HG02759 (cell line): ENCODE data around the gene ACTA1.
"Not testable (repeated sequence)": the region's sequence is repeated elsewhere in the genome, so short reads cannot be mapped to it uniquely, and the experiment has no call there.

Experiments used
- ATAC-seq: cut with Tn5 transposase; IDR thresholded peaks from one replicate; pipeline ENCODE4 v1.9.1; 2021; ENCODE audit warnings: mild to moderate bottlenecking, moderate library complexity; ENCODE audit not compliant: unreplicated experiment

The ACTA1 gene

GRCh38 chr1:229440851-229441537 is 7.1 kb upstream of the ACTA1 start:
- peak; percentile 93 for ATAC-seq

- ATAC-seq, result no peak
Measured at GRCh38 chr1:229438021-229438420, 4.1 kb upstream of the ACTA1 start.

- ATAC-seq, result no peak
Measured at GRCh38 chr1:229437443-229437842, 3.5 kb upstream of the ACTA1 start.

DNA sequence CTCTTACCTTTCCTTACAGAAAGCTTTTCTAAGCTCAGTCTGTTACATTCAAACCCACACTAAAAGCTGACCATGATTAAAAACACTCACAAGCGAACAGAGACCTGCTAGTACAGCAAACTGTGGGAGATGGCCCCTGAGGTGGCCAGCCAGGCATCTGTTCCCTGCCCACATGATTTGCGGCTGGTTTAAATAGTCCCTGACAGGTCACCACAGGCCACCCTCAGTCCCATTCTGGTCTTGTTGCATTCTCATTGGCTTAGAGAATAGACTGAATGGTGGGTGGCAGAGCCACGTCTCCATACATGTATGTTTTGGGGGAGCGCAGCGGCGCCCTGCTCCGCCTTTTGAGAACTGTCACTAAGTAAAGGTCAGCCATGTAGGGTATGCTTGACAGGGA is 2.3 kb upstream of the ACTA1 start:
- ATAC-seq, result no peak

- no peak for ATAC-seq
Measured at GRCh38 chr1:229434641-229435051, 752 bp upstream of the ACTA1 start.

DNA sequence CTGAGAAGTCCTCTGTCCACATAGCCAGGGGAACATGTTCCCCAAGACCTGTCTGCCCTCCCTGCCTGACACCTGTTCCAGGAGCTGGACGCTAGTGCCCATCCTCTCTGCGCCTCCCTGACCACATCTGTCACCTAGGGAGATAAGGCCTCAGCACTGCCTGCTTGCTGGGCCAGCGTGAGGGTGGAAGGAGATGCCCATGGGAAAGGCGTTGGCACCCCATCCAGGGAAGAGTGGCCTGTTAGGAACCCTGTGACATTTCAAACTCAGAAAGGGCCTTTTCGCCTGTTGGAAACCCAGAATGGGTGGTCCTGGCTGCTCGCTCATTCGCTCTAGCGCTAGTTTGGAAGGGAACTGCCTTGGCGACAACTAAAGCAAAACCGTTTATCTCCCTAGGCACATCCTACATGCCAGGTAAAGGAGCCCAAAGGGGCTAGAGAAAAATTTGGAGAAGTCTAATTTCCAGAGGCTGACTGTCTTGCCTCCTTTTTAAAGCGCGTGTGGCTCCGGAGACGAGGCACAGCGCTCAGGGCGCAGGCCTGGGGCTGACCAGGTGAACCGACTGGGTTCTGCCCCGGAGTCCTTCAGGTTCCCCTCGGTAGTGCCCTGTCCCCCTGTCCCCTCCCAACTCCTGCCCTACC is 410 bp downstream of the ACTA1 start:
- no peak for ATAC-seq

- ATAC-seq, result no peak
Measured at GRCh38 chr1:229432905-229433304, 989 bp downstream of the ACTA1 start.

DNA sequence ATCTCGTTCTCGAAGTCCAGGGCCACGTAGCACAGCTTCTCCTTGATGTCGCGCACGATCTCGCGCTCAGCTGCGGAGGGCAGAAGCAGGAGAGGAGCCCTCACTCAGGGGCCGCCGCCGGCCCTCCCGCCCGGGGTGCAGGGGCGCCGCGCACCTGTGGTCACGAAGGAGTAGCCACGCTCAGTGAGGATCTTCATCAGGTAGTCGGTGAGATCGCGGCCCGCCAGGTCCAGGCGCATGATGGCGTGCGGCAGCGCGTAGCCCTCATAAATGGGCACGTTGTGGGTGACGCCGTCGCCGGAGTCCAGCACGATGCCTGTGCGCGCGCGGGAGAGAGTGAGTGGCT is 1.8 kb downstream of the ACTA1 start:
- ATAC-seq, result no peak

DNA sequence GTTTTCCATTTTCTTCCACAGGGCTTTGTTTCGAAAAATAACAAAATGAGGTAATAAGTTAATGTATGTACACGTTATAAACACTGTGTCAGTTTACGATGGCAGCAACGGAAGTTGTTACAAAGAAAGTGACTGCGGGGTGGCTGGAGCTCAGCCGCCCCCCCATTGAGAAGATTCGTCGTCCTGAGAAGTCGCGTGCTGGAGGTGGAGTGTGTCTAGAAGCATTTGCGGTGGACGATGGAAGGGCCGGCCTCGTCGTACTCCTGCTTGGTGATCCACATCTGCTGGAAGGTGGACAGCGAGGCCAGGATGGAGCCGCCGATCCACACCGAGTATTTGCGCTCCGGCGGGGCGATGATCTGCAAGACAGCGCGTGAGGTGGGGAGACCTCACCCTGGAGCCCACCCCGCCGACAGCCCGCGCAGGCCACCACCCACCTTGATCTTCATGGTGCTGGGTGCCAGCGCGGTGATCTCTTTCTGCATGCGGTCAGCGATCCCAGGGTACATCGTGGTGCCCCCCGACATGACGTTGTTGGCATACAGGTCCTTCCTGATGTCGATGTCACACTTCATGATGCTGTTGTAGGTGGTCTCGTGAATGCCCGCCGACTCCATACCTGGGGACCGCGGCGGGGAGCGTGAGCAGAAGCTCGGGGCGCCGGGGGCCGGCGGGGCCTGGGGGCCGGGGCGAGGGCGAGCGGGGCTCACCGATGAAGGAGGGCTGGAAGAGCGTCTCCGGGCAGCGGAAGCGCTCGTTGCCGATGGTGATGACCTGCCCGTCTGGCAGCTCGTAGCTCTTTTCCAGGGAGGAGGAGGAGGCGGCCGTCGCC is 2.4 kb downstream of the ACTA1 start:
- ATAC-seq, result no peak

- no peak for ATAC-seq
Measured at GRCh38 chr1:229430761-229431283, 3.1 kb downstream of the ACTA1 start.

DNA sequence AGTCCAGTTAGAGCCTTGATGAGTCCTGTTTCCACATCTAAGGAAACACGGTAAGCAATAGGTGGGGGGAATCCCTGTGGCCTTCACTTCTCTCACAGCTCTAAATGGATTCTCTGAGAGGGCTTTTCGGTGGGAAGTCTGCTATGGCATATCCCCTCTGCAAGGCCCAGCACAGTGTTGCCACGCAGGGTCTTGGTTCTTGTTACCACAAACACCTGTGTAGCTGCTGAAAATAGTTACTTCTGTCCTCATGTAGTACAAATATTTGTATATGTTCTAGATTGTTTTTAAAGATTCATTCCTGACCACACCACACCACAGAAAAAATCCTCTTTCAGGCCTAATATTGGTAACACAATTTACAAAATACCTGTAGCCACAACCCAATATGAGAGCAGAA is 5.6 kb downstream of the ACTA1 start:
- ATAC-seq, result no peak

DNA sequence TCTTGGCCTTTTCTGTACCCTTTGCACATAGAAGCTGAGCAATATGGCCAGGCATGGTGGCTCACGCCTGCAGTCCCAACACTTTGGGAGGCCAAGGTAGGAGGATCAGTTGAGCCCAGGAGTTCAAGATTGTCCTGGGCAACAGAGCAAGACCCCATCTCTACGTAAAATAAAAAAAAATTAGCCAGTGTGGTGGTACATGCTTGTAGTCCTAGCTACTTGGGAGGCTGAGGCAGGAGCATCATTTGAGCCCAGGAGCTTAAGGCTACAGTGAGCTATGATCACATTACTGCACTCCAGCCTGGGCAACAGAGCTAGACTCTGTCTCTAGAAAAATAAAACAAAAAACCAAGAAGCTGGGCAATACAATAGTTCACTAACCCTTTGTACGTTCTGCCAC is 6.3 kb downstream of the ACTA1 start:
- no peak for ATAC-seq

- no peak for ATAC-seq
Measured at GRCh38 chr1:229425564-229426159, 8.2 kb downstream of the ACTA1 start.

DNA sequence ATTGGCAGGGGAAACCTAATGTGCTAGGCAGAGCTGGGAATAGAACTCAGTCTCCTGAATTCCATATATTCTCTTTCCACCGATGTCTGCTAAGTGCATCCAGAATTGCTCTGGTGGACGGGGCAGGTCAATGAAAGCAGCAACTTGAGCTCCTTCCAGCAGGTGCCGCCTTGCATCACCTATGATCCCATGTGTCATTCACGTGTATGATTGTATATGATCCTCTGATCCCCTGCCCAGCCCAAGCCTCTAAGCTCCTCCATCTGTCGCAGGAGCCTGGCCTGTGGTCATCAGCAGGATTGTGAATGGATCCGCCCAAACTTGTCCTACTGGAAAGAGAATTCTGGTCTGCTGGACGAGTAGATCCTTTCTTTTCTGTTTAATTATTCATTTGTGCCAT is 13.1 kb downstream of the ACTA1 start:
- ATAC-seq, result no peak

- no peak for ATAC-seq
Measured at GRCh38 chr1:229420224-229420623, 13.7 kb downstream of the ACTA1 start.

GRCh38 chr1:229418586-229418985 is 15.3 kb downstream of the ACTA1 start:
- not testable (repeated sequence) for ATAC-seq

DNA sequence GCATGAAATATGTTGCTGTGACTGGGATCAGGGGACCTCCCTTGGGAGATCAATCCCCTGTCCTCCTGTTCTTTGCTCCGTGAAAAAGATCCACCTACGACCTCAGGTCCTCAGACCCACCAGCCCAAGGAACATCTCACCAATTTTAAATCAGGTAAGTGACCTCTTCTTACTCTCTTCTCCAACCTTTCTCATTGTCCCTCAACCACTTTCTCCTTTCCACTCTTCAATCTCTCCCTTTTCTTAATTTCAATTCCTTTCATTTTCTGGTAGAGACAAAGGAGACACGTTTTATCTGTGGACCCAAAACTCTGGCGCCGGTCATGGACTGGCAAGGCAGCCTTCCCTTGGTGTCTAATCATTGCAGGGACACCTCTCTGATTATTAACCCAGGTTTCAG is 21.1 kb downstream of the ACTA1 start:
- not testable (repeated sequence) for ATAC-seq

GRCh38 chr1:229412056-229412455 is 21.8 kb downstream of the ACTA1 start:
- ATAC-seq, result no peak

- ATAC-seq, result no peak
Measured at GRCh38 chr1:229411434-229412055, 22.3 kb downstream of the ACTA1 start.

- no peak for ATAC-seq
Measured at GRCh38 chr1:229410692-229411433, 23.0 kb downstream of the ACTA1 start.
